GM23338 (cell line): ENCODE data around the gene FGD4. TPM values are rescaled to one million over a fixed set of nuclear protein-coding genes. Genes with fewer than 3 reads are reported as not detected.
"Not testable (repeated sequence)": the region's sequence is repeated elsewhere in the genome, so short reads cannot be mapped to it uniquely, and the experiment has no call there.

Source experiments
- ATAC-seq: fragments of 200-7000 bp; cut with Tn5 transposase; 3 replicates; pipeline ENCODE4 v1.9.1; 2020
- DNase-seq: peaks from one replicate; pipeline ENCODE4 v3.0.0-alpha.2; 2015; ENCODE audit warnings: low spot score
- H2AFZ ChIP-seq: fragments of 200-600 bp; sonication (generic); 2 replicates; pipeline ENCODE4 v1.8.0; 2016; ENCODE audit warnings: antibody characterized with exemption, mild to moderate bottlenecking, moderate library complexity
- H3F3A ChIP-seq: fragments of 200-600 bp; sonication (generic); replicated peaks from 2 replicates; pipeline ENCODE4 v1.8.0; 2017; ENCODE audit warnings: antibody characterized with exemption, mixed run types, low read depth
- H3K27ac ChIP-seq: fragments of 200-600 bp; sonication (generic); 2 replicates; pipeline ENCODE4 v1.6.1; 2016; ENCODE audit warnings: low read depth
- H3K27me3 ChIP-seq: fragments of 200-600 bp; sonication (generic); 2 replicates; pipeline ENCODE4 v1.8.0; 2016; ENCODE audit warnings: mild to moderate bottlenecking, mixed run types, moderate library complexity; ENCODE audit not compliant: insufficient read depth
- H3K36me3 ChIP-seq: fragments of 200-600 bp; sonication (generic); 2 replicates; pipeline ENCODE4 v1.8.0; 2016; ENCODE audit warnings: mild to moderate bottlenecking; ENCODE audit not compliant: insufficient read depth
- H3K4me1 ChIP-seq: fragments of 200-600 bp; sonication (generic); 2 replicates; pipeline ENCODE4 v1.8.0; 2016; ENCODE audit warnings: mild to moderate bottlenecking, moderate library complexity; ENCODE audit not compliant: insufficient read depth
- H3K4me2 ChIP-seq: fragments of 200-600 bp; sonication (generic); 2 replicates; pipeline ENCODE4 v1.7.1; 2017; ENCODE audit warnings: mixed run types
- H3K4me3 ChIP-seq: fragments of 200-600 bp; sonication (generic); 2 replicates; pipeline ENCODE4 v1.6.1; 2016; ENCODE audit warnings: mixed run types
- H3K79me2 ChIP-seq: fragments of 200-600 bp; sonication (generic); replicated peaks from 2 replicates; pipeline ENCODE4 v1.8.0; 2017; ENCODE audit warnings: mild to moderate bottlenecking; ENCODE audit not compliant: insufficient read depth
- H3K9me2 ChIP-seq: fragments of 200-600 bp; sonication (generic); 2 replicates; pipeline ENCODE4 v1.8.0; 2017; ENCODE audit not compliant: insufficient read depth
- H4K20me1 ChIP-seq: fragments of 200-600 bp; sonication (generic); replicated peaks from 2 replicates; pipeline ENCODE4 v1.8.0; 2017; ENCODE audit warnings: mild to moderate bottlenecking; ENCODE audit not compliant: insufficient read depth
- H3K27ac Mint-ChIP-seq: 2 replicates; pipeline ENCODE4 v1.8.0; 2020; ENCODE audit warnings: inconsistent platforms, mild to moderate bottlenecking, moderate library complexity, mixed read lengths
- H3K27me3 Mint-ChIP-seq: 3 replicates; pipeline ENCODE4 v1.8.0; 2022; ENCODE audit warnings: low read depth, mild to moderate bottlenecking, moderate library complexity, mixed read lengths, inconsistent platforms; ENCODE audit not compliant: insufficient read depth, poor library complexity
- H3K36me3 Mint-ChIP-seq: 3 replicates; pipeline ENCODE4 v1.8.0; 2021; ENCODE audit warnings: low read depth, mild to moderate bottlenecking, inconsistent platforms, moderate library complexity, mixed read lengths
- H3K4me1 Mint-ChIP-seq: 3 replicates; pipeline ENCODE4 v1.8.0; 2020; ENCODE audit warnings: mild to moderate bottlenecking, inconsistent platforms, mixed read lengths
- H3K4me3 Mint-ChIP-seq: 3 replicates; pipeline ENCODE4 v1.8.0; 2021; ENCODE audit warnings: moderate library complexity, mild to moderate bottlenecking, inconsistent platforms, mixed read lengths
- H3K9me3 Mint-ChIP-seq: 3 replicates; pipeline ENCODE4 v1.8.0; 2020; ENCODE audit warnings: moderate library complexity, mild to moderate bottlenecking, inconsistent platforms, mixed read lengths
- CTCF ChIP-seq, 2 experiments: fragments of 200-600 bp in 1 of 2; sonication (generic) in 1 of 2; conservative IDR thresholded peaks; 2 replicates each; pipeline versions ENCODE4 v1.5.1 to v1.6.1; 2016 to 2017; ENCODE audit warnings: antibody characterized with exemption in 2 of 2, low read depth in 2 of 2, mild to moderate bottlenecking in 2 of 2, moderate library complexity in 1 of 2
- EZH2 ChIP-seq: fragments of 200-600 bp; sonication (generic); IDR thresholded peaks from one replicate; pipeline ENCODE4 v1.8.0; 2017; ENCODE audit warnings: antibody characterized with exemption, mild to moderate bottlenecking, low read depth; ENCODE audit not compliant: unreplicated experiment
- EZH2phosphoT487 ChIP-seq: fragments of 200-600 bp; sonication (generic); IDR thresholded peaks from one replicate; pipeline ENCODE4 v1.8.1; 2018; ENCODE audit warnings: antibody characterized with exemption; ENCODE audit not compliant: unreplicated experiment
- JUNB ChIP-seq: IDR thresholded peaks from one replicate; pipeline ENCODE4 v1.6.1; 2016; ENCODE audit warnings: antibody characterized with exemption; ENCODE audit not compliant: unreplicated experiment
- NANOG ChIP-seq: IDR thresholded peaks from 2 replicates; pipeline ENCODE4 v1.6.1; 2016; ENCODE audit warnings: antibody characterized with exemption, borderline replicate concordance
- POLR2AphosphoS5 ChIP-seq: IDR thresholded peaks from 2 replicates; pipeline ENCODE4 v1.6.1; 2016; ENCODE audit warnings: antibody characterized with exemption, low read depth
- REST ChIP-seq: IDR thresholded peaks from one replicate; pipeline ENCODE4 v1.6.1; 2018; ENCODE audit warnings: antibody characterized with exemption; ENCODE audit not compliant: unreplicated experiment
- ZNF331 ChIP-seq: fragments of 250-450 bp; sonication (Bioruptor Pico); IDR thresholded peaks from 2 replicates; pipeline ENCODE4 v1.5.0; 2020; ENCODE audit warnings: low read depth, mild to moderate bottlenecking, moderate library complexity
- polyA plus RNA-seq: library from polyadenylated mRNA; unstranded; fragments of >200 nt; fragmentation: Nextera tagmentation; extraction: Ambion mirVana; gene quantifications from 2 replicates; pipeline ENCODE4 v1.2.1, GENCODE V29; 2016
- total RNA-seq: library from RNA; depleted of rRNA; stranded (reverse); fragments of >200 nt; shearing (Covaris generic); gene quantifications from 2 replicates; pipeline ENCODE4 v1.2.3, GENCODE V29; 2014

The FGD4 gene
- total and polyA plus RNA-seq, 2 experiments from 2014 or later, result 24.3 to 54.3 TPM

GRCh38 chr12:32561931-32562341, 162.6 kb downstream of the FGD4 start:
- Mint-ChIP-seq H3K9me3 (peaks cover 19% of the 10 kb centered on the region), H3K36me3 (peaks cover 45% of the 10 kb centered on the region), H3K27me3 (peaks cover 1% of the 10 kb centered on the region), H3K27ac (peak overlapping the region; percentile 5; the same call in 1 of the 2 replicates), H3K4me3 (no peak overlapping the region; the same call in 2 of the 3 replicates), H3K4me1 (peaks cover 47% of the 10 kb centered on the region)
- no peak for DNase-seq
- H3F3A ChIP-seq, result peaks cover 4% of the 10 kb centered on the region; the same call in 1 of the 2 replicates
- H3K27me3 ChIP-seq, result no peaks in the 10 kb centered on the region
- H3K27ac ChIP-seq, result peak overlapping the region; percentile 16; the same call in 1 of the 2 replicates
- no peaks in the 10 kb centered on the region for H3K9me2 ChIP-seq
- peaks cover 9% of the 10 kb centered on the region; the same call in 1 of the 2 replicates for H3K36me3 ChIP-seq
- no peak overlapping the region for H3K4me3 ChIP-seq
- no peak overlapping the region for H2AFZ ChIP-seq
- no peak for ATAC-seq
- H3K4me2 ChIP-seq, result peak overlapping the region; percentile 16
- H4K20me1 ChIP-seq, result peaks cover 6% of the 10 kb centered on the region; the same call in 1 of the 2 replicates
- H3K4me1 ChIP-seq, result peaks cover 46% of the 10 kb centered on the region
- H3K79me2 ChIP-seq, result peaks cover 73% of the 10 kb centered on the region
- TF ChIP-seq NANOG, result no peak
- no peak for TF ChIP-seq CTCF (conservative IDR thresholded peaks at IDR 0.05; ENCODE audit: low read depth in 2 of 2)
- TF ChIP-seq JUNB, result no peak
- TF ChIP-seq REST, result no peak
- no peak for TF ChIP-seq POLR2AphosphoS5
- TF ChIP-seq ZNF331 (CRISPR knock-in tag), result no peak
- TF ChIP-seq EZH2, result no peak
- no peak for TF ChIP-seq EZH2phosphoT487

GRCh38 chr12:32562413-32562812, 163.1 kb downstream of the FGD4 start:
- not testable (repeated sequence) for H3K4me2 ChIP-seq, DNase-seq, H3K36me3 ChIP-seq, H4K20me1 ChIP-seq, H2AFZ ChIP-seq, H3K27me3 ChIP-seq, ATAC-seq, H3K9me2 ChIP-seq, H3K27me3 Mint-ChIP-seq, H3K4me3 Mint-ChIP-seq, H3F3A ChIP-seq, H3K4me3 ChIP-seq
- peaks cover 51% of the 10 kb centered on the region for H3K4me1 Mint-ChIP-seq
- peaks cover 50% of the 10 kb centered on the region for H3K36me3 Mint-ChIP-seq
- Histone ChIP-seq H3K27ac (0 out of 2 replicates have a peak overlapping the region, but pooled peaks have one; percentile 16), H3K4me1 (peaks cover 50% of the 10 kb centered on the region), H3K79me2 (peaks cover 73% of the 10 kb centered on the region)
- H3K27ac Mint-ChIP-seq, result peak overlapping the region; percentile 5; the same call in 1 of the 2 replicates
- peaks cover 19% of the 10 kb centered on the region for H3K9me3 Mint-ChIP-seq
